ENCODE measurements around the gene NECAP2. TPM values are rescaled to one million over a fixed set of nuclear protein-coding genes. Genes with fewer than 3 reads are reported as not detected.

The NECAP2 gene
- total RNA-seq, 1 donor from 2014 or later: 43.2 TPM

- no peaks in the 10 kb centered on the region for H3K4me1 Mint-ChIP-seq (ENCODE audit: low read depth)
- H3K27ac Mint-ChIP-seq: no peak overlapping the region
- no peak for DNase-seq (ENCODE audit: low spot score, unreplicated experiment)
- TF ChIP-seq CTCF (IDR thresholded peaks at IDR 0.05; ENCODE audit: unreplicated experiment): no peak
- H3K36me3 Mint-ChIP-seq (ENCODE audit: insufficient read depth): no peaks in the 10 kb centered on the region
- no peak overlapping the region for H3K4me3 Mint-ChIP-seq (ENCODE audit: low read depth)
- H3K27me3 Mint-ChIP-seq: peaks cover 20% of the 10 kb centered on the region
- no peaks in the 10 kb centered on the region for H3K9me3 Mint-ChIP-seq (ENCODE audit: low read depth)
Observed at GRCh38 chr1:16418823-16419425, 21.6 kb upstream of the NECAP2 start.

GRCh38 chr1:16420424-16421118 is 20.0 kb upstream of the NECAP2 start:
- Mint-ChIP-seq H3K27ac (no peak overlapping the region), H3K4me1 (ENCODE audit: low read depth) (no peaks in the 10 kb centered on the region), H3K4me3 (ENCODE audit: low read depth) (no peak overlapping the region), H3K27me3 (peaks cover 20% of the 10 kb centered on the region), H3K36me3 (ENCODE audit: insufficient read depth) (no peaks in the 10 kb centered on the region), H3K9me3 (ENCODE audit: low read depth) (no peaks in the 10 kb centered on the region)
- TF ChIP-seq CTCF (IDR thresholded peaks at IDR 0.05; ENCODE audit: unreplicated experiment): no peak
- DNase-seq (ENCODE audit: low spot score, unreplicated experiment): no peak

- Mint-ChIP-seq H3K36me3 (ENCODE audit: insufficient read depth) (no peaks in the 10 kb centered on the region), H3K27ac (no peak overlapping the region), H3K27me3 (peaks cover 20% of the 10 kb centered on the region), H3K4me1 (ENCODE audit: low read depth) (no peaks in the 10 kb centered on the region), H3K9me3 (ENCODE audit: low read depth) (no peaks in the 10 kb centered on the region), H3K4me3 (ENCODE audit: low read depth) (no peak overlapping the region)
- no peak for DNase-seq (ENCODE audit: low spot score, unreplicated experiment)
- TF ChIP-seq CTCF (IDR thresholded peaks at IDR 0.05; ENCODE audit: unreplicated experiment): no peak
Observed at GRCh38 chr1:16421201-16421600, 19.3 kb upstream of the NECAP2 start.

- no peaks in the 10 kb centered on the region for H3K9me3 Mint-ChIP-seq (ENCODE audit: low read depth)
- peaks cover 20% of the 10 kb centered on the region for H3K27me3 Mint-ChIP-seq
- no peaks in the 10 kb centered on the region for H3K36me3 Mint-ChIP-seq (ENCODE audit: insufficient read depth)
- no peak for DNase-seq (ENCODE audit: low spot score, unreplicated experiment)
- no peaks in the 10 kb centered on the region for H3K4me1 Mint-ChIP-seq (ENCODE audit: low read depth)
- TF ChIP-seq CTCF (IDR thresholded peaks at IDR 0.05; ENCODE audit: unreplicated experiment): no peak
- H3K27ac Mint-ChIP-seq: no peak overlapping the region
- H3K4me3 Mint-ChIP-seq (ENCODE audit: low read depth): no peak overlapping the region
Observed at GRCh38 chr1:16422041-16422440, 18.5 kb upstream of the NECAP2 start.

GRCh38 chr1:16425125-16426025 is 15.1 kb upstream of the NECAP2 start:
- H3K4me1 Mint-ChIP-seq (ENCODE audit: low read depth): no peaks in the 10 kb centered on the region
- no peak overlapping the region for H3K4me3 Mint-ChIP-seq (ENCODE audit: low read depth)
- no peak for DNase-seq (ENCODE audit: low spot score, unreplicated experiment)
- H3K9me3 Mint-ChIP-seq (ENCODE audit: low read depth): no peaks in the 10 kb centered on the region
- no peak overlapping the region for H3K27ac Mint-ChIP-seq
- H3K36me3 Mint-ChIP-seq (ENCODE audit: insufficient read depth): no peaks in the 10 kb centered on the region
- peaks cover 8% of the 10 kb centered on the region for H3K27me3 Mint-ChIP-seq
- TF ChIP-seq CTCF (IDR thresholded peaks at IDR 0.05; ENCODE audit: unreplicated experiment): no peak

Data from progenitor cell of endocrine pancreas (in vitro differentiated cells).